H4 (cell line): ENCODE results near the gene PCGF1. TPM values are rescaled to one million over a fixed set of nuclear protein-coding genes. Genes with fewer than 3 reads are reported as not detected.

Source experiments
- DNase-seq: peaks from one replicate; pipeline ENCODE4 v3.0.0-alpha.2; 2015; ENCODE audit warnings: low spot score
- total RNA-seq: library from RNA; depleted of rRNA; stranded (reverse); fragments of >200 nt; shearing (Covaris generic); gene quantifications from 2 replicates; pipeline ENCODE4 v1.2.3, GENCODE V29; 2014; rRNA removed

Gene PCGF1
- 17.0 and 25.7 TPM in 2 replicates for total RNA-seq

DNA sequence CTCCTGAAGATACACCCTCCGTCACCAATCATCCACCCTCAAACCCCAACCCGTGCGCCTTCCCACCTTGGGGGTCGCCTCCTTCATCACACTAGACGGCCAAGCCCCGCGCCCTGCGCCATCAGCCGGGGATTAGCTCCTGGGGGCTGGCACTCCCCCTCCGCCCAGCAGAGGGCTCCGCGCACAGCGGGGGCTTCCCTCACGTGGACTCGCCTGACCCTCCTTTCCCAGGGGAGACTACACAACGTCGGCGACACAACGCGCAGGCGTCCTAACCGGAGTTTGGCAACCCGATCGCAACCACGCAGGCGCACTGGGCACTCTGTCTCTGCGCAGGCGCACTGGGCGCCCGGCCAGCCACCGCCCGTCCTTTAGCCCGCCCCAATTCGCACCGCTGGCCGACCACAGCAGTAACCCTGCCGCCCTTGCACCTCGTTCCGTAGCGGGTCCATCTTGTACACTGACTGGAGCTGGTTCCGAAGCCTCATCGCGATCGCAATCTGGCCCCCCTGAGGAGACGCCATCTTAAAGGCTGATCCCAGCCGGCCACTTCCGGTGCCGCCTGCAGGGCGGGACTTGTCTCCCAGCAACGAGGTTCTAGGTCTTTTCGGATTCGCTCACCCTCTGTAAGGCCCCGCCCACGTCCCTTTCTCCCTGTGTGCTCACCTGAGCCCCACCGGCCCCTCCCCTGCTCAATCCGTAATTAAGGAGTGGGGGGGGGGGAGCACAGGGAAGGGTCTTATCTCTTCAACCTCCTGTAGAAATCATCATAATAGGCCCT lies at the start of gene PCGF1:
PCGF1 (minus strand) TSS at position 551 of the 781 bp plus-strand sequence; CDS start at position 524, 27 bp downstream.
- DNase-seq: peak; percentile 96

DNA sequence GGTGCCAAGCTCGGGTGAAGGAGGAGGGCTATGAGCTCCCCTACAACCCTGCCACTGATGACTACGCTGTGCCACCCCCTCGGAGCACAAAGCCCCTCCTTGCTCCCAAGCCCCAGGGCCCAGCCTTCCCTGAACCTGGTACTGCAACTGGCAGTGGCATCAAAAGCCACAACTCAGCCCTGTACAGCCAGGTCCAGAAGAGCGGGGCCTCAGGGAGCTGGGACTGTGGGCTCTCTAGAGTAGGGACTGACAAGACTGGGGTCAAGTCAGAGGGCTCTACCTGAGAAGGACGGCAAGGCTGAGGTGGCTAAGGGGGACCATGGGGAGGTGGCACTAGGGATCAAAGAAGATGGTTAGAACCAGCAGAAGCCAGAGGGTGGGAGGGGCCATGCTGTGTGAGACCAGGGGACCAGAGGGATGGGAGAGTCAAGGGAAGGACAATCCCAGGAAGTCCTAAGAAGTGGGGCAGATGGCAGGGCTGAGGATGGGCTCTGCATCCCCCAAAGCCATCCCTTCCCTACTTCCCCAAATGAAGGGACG lies 49.4 kb upstream of the PCGF1 start:
- no peak for DNase-seq

DNA sequence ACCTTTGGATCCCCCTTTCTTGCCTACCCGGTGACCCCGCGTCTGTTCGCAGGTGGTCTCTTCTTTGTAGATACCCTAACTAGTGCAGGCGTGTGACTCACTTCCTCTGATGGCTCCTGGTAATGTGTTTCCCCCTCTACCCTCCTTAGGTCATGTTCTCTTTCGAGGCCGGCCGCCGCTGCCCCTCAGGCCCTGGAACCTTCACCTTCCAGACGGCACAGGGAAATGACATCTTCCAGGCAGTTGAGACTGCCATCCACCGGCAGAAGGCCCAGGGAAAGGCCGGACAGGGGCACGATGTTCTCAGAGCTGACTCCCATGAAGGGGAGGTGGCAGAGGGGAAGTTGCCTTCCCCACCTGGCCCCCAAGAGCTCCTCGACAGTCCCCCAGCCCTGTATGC lies 48.7 kb upstream of the PCGF1 start:
- DNase-seq: no peak

DNA sequence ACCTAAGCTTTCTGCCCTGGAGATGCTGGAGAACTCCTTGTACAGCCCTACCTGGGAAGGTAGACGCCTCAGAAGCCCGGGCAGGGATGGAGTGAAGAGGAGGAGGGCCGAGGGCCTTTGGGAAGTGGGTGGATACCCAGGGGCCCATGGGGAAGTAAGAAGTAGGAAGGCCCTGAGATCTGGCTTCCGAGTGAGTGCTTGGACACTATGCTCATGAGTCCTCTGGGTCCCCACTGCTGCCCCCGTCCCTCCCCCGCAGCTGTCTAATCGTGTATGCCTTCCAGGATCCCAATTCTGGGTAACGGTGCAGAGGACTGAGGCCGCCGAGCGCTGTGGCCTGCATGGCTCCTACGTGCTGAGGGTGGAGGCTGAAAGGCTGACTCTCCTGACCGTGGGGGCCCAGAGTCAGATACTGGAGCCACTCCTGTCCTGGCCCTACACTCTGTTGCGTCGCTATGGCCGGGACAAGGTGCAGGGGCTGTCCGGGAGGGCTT lies 48.2 kb upstream of the PCGF1 start:
- DNase-seq: no peak

DNA sequence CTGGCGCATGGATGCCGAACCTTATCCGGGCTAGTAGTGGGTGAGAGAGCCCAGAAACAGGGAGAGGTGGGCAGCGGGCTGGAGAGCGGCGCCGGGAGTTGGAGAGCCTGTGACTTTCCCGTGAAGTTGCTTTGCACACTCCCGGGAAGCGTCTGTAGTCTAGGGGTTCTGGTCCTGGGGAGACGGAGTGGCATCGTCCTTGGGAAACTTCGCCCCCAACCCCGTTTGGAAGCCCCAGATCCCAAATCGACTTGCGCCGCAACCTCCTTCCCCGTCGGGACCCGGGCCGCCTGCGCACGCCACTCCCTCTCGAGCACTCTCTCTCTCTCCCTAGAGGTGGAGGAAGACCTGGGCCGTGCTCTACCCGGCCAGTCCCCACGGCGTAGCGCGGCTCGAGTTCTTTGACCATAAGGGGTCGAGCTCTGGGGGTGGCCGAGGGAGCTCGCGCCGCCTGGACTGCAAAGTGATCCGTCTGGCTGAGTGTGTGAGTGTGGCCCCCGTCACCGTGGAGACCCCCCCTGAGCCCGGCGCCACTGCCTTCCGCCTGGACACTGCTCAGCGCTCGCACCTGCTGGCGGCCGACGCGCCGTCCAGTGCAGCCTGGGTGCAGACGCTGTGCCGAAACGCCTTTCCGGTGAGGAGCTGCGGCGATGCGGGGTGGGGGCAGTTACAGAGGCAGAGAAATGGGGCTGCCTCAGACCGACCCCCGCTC lies 47.5 kb upstream of the PCGF1 start:
- DNase-seq: no peak

DNA sequence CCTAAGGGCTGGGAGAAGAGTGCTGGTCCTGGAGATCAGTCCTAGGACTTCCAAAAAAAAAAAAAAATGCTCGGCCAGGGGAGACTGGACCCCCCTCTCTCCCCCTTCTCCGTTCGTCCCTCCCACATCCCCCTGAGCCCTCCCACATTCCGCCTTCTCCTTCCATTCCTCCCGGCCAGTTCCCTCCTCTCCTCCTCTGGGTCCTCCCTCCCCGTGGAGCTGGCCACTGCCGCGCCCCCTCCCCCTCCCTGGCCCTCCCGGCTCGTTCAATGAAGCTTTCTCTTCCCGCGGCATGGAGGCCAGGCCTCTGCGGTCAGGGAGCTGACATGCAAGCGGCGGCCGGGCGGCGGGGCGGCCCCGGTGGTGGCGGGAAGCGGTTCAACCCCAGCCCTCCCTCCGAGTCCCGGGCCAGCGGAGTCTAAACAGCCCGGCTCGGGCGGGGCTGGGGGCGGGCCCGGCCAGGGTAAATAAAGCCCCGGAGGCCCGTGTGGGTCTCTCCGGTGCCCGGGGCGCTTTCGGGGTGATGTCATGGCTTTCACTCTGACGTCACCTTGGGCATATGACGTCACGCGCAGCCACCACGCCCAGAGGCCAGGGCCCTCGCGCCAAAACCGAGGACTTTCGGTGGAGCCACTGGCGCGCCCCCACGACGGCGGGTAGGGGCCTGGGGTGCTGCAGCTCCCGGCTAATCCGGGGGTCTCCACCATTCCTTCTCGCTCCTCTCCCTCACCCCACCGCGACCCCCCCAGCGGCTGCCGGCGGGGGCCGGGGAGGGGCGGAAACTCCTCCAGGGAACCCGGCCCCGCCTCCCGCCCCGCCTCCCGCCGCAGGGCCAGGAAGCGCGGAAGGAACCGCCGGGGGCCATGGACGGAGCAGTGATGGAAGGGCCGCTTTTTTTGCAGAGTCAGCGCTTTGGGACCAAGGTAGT lies 46.7 kb upstream of the PCGF1 start, which contains the start of the genes DOK1 and LOXL3:
DOK1 (plus strand) TSS at position 829 of the 928 bp plus-strand sequence; CDS start at position 864, 35 bp downstream.
LOXL3 (minus strand) TSS at position 51 of the 928 bp plus-strand sequence. CDS start 1,308 bp downstream, outside the sequence.
- peak; percentile 88 for DNase-seq

DNA sequence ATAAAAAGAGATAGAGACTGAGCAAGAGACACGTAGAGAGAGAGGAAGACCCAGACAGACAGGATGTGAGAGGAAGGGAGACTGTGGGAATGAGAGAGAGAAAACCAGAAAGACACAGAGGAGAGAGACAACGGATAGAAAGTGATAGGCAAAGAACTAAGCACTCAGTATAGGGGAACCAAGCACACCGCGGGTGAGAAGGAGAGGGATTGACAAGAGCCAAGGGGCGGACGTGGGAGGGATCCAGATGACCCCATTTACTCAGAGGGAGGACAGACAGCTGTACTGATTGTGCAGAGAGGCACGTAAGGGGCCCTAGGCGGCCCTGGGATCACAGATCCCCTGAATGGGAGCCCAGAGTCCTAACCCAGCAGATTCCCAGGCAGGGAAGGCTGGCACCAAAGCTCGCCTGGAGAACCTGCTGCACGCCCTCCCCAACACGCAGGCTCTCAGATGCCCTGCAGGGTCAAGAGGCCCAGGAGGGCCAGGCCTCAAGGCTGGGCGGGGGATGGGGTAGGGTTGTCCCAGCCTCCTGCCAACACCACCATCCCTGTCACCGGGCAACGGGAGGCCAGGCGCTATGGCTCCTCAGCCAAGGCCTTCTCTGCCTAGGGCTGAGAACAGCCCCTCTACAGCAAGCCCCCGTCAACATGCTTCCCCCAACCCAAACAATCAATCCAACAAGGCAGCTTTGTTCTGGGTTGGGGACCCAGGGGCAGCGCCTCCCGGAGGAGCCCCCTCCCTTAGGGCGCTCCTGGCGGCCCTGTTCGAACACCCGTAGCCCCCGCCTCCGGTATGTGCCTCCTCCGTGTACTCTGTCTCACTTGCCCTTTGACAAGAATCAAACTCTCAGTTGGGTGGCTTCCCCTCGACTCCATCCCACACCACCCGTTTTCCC lies 45.7 kb upstream of the PCGF1 start:
- no peak for DNase-seq

DNA sequence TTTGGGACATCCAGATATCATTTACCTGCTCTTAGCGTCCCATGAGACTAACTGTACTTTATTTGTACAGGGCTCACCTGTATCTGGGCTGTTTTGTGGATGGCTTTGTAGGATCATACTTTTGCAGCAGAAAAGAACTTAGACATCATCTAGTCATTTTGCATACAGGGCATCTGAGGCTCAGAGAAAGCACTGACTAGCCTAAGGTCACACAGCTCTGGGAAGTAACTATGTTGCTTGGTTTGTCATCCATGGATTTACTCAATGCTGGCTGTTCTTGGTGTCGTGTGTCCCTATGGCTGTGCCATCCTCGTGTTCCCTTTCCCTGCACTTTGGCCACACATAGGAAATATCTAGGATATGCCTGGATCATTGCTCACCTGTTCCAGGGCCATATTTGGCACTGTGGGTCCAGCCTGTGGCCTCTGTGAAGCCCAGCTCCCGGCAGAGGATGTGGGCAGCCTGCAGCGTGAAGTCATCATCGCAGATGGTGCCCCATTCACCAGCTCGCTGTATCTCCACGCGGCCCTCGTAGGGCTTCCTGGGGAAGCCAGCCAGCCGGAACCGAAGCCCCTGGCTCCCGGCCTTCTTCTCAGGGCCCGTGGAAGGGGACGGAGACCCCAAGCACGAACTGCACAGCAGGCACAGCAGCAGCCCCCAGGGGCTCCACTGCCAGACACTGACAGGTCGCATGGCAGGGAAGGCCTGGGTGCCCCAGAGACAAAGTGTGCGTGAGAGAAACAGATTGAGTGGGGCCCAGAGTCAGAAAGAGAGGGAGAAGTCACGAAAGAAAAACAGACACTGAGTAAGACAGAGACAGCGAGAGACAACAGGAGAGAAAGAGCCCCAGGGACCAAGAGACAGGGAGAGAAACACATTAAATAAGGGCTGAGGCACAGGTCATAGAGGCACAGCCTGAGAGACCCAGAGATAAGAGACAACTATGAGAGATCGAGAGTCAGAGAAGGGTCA lies 44.7 kb upstream of the PCGF1 start:
- no peak for DNase-seq

DNA sequence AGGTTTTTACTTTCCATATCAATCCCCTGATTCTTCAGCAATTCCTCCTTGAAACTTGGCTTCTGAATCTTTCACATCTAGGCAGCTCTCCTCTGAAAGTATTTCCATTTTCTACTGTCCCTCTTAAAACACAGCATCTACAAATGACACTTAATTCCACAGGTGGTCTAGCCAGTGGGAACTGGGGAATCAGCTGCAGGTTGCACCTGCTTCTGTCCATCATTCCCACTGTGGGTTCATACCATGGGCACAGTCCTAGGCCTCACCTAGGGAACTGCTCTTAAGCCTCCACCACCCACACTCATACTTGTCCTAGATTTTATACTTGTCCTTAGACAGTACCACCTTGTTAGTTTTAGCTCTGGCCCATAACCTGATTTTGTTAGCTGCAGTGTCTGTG lies 44.0 kb upstream of the PCGF1 start:
- no peak for DNase-seq

DNA sequence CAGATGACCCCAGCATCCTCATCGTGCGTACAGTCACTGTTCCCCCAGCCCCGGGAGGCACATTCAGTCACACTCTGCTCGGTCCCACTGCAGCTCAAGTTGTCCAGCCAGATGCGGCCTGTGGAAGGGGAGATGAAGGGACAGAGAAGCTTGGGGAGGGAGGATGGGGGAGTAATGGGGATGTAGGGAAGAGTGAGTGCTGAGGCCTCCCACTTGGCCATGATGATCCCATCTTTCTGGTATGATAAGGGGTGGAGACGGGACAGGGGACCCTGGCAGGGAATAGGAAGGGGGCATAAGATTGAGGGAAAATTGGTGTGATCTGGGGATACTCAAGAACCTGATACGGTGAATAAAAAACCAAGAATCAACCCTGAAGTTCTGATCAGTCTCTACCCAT lies 42.7 kb upstream of the PCGF1 start:
- no peak for DNase-seq

DNA sequence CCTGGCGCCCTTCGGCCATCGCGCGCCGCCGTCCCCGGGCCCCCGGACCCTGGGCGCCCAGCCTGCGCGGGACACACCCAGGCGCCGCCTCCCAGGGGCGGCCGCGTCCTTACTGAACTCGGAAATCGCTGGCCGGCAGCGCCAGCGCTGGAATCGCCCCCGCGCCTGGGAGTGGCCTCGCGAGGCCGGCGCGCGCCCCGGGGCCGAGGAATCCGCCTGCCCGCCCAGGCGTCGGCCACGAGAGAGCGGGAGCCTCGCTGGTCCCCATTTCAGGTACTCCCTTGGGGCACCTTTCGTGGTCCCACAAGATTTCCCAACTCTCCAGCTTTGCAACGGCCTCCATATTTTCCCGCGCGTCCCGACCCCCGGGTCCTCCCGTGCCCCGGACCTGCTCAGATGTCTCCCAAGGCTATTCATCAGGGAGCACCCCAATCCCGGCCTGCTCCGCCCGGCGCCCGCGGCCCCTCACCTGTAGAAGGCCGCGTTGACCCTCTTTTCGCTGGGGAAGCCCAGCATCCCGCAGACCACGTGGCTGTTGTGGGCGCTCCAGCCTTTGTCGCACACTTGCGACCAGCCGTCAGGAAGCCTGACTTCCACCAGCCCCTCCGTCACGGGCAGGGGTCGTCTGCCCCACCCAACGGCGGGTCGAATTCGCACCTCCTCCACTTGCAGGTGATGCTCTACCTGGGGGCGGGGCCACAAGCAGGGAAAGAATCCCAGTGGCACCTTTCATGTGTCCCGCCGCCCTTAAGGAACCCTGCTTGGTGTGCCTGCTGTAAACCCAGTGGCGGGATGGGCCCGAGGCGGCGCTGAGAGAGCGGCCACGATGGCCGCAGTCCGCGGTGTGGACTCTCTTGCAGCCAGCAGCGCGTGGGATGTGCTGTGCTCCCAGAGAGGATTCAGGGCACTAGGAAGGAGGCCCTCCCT lies 41.7 kb upstream of the PCGF1 start:
- no peak for DNase-seq

DNA sequence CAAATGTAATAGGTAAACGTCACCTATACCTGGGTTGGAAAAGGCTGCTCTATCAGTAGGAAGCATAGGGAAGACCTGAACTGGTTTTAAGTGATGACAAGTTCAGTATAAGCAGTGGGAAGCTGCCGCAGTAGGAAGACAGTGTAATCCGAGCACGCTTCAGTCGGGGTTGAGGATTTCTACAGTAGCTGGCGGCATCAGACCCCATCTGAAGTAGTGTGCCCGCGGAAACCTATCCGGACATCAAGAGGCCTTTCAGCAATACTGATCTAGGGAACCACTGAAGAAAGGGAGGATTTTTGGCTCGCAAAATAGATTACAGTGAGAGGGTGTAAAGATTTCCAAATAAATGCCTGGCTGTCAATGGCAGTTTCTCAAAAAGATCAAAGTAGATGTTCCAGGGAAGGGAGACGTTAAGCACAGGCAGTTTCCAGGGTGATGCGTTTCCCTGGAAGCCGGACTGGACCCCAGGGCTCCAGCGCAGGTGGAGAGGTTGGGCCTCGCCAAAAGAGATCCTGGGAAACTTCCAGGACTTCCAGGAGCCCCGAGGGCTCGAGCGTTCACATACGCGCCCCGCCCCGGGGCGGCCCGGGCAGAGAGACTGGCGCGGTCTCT lies 40.9 kb upstream of the PCGF1 start:
- no peak for DNase-seq

DNA sequence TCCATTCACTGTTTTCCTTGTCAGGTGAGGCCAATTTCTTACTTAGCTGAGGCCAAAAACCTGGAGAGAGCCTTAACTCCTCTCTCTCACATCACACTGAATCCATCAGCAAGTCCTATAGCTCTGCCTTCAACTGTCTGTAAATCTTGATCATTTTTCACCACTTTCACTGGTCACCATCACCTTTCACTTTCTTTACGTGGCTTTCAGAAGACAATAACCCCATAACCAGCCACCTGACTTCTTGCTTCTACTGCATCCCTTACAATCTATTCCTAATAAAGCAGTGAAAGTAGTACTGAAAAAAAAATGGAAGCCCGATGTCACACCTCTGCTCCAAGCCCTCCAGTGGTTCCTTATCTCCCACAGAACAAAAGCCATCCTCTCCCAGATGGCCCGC lies 38.5 kb upstream of the PCGF1 start:
- no peak for DNase-seq

DNA sequence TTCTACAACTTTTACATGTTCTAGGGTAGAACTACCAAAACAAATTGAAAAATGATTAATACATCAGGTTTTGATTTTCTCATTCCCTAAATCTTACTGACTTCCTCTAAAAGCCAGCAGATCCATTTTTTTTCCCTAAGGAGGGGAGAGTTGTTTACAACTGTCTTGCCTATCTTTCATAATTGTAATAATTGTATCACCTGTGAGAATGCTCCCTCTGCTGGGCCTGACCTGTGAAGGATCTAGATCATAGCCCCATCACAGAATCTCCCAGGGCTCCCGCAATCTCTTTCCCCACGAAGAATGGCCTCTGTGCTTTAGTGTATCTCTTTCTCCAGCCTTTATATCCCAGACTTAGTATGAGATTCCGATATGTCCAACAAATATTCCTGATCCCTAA lies 37.1 kb upstream of the PCGF1 start:
- DNase-seq: no peak

DNA sequence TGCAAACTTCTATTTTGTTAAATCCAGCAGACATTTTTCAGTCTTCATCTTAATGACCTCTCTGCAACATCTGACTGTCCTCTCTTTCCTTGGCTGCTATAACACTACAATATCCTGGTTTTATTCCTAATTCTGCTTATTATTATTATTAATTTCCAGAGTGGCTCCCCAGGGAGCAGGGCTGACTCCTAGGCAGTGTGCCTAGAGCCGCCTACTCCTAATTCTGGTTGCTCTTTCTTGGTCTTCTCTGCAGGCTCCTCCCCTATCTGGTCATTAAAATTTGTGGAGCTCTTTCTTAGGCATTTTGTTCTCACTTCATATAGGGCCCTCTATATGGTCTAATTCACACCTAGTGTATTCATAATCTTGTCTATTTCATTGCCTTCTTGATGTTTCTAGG lies 35.5 kb upstream of the PCGF1 start:
- DNase-seq: no peak

DNA sequence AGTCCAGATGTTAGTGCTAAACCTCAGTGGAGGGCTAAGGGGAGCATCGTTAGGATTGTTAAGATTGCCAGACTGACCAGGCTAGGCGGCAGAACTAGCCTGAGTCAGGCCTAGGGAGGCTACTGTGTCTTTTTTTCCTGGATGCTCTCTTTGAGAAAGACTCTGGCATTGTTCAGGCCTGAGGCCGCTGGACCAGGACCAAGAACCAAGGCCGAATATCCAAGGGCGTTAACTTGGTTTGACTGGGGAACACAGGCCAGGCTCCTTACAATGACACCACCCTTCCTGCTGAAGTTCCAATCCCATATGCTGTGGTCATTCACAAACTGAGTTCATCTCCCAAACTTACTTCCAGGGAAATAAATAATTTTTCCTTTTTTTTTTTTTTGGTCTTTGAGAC lies 32.8 kb upstream of the PCGF1 start:
- DNase-seq: no peak

DNA sequence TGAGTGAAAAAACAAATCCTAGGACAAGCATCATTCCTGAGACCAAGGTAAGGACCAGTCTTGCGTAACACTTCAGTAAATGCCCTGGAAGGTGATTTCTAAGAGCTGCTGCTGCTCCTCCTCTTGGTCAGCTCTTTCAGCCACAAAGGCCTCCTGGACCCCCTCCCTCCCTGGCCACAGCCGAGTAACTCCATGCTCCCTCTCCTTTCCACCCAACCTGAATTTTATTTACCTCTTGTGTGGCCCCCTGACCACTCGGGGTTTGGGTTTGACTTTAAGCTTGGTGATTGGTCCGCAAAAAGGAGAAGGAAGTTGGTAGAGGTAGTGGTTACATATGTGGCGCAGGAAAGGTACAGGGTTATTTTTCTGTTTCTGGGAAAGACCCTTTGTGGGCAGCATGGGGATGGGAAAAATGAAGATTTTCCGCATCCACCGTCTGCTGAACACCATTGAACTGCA lies 31.4 kb upstream of the PCGF1 start:
- DNase-seq: no peak
